Body of pancreas (tissue), 4 donors: ENCODE data around the gene RGMA.

ENCODE experiments used
- CTCF ChIP-seq, 7 experiments: fragments of 450-650 bp in 4 of 7; fragments of 200-600 bp in 3 of 7; sonication (generic) in 3 of 7; IDR thresholded peaks; one replicate each; pipeline ENCODE4 v1.5.1; 2016 to 2019; ENCODE audit warnings: antibody characterized with exemption in 7 of 7
- POLR2A ChIP-seq, 3 donors: fragments of 450-650 bp; IDR thresholded peaks; one replicate each; pipeline ENCODE4 v1.6.1; 2016; ENCODE audit warnings: antibody characterized with exemption in 3 of 3, mild to moderate bottlenecking in 2 of 3

DNA sequence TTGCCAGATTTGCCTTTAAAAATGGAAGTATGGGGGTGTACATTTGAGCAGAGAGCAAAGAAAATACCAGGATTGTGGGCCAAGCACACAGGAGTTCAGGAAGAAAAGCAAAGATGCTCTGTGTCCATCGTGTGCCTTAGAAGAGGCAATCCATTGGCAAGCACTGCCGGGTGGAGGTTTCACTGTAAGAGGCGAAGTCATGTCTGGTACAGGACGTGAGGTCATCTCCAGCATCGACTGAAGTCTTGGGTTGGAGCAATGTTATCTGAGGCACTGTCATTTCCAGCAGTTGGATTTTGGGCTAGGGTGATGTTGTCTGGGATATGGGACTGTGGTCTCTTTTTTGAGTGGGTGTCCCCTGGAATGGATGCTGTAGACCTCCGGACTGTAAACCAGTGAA is 4.8 kb upstream of the RGMA start:
- no peak for TF ChIP-seq CTCF (IDR thresholded peaks at IDR 0.05)
- no peak for TF ChIP-seq POLR2A (IDR thresholded peaks at IDR 0.05)
